AG10803 (cell line): ENCODE measurements around the gene TMEM132D.

Experiments used
- DNase-seq: peaks from one replicate; pipeline ENCODE4 v3.0.0; 2010; ENCODE audit warnings: low read depth
- H3K4me3 ChIP-seq: 2 replicates; pipeline ENCODE4 v1.5.1; 2011; ENCODE audit warnings: mild to moderate bottlenecking, low read length, control low read depth
- TF ChIP-seq, protein P1 (sequence below): conservative IDR thresholded peaks from 2 replicates; pipeline ENCODE4 v1.5.1; 2011; ENCODE audit warnings: mild to moderate bottlenecking, low read length, control low read depth, inconsistent platforms

The TMEM132D gene

DNA sequence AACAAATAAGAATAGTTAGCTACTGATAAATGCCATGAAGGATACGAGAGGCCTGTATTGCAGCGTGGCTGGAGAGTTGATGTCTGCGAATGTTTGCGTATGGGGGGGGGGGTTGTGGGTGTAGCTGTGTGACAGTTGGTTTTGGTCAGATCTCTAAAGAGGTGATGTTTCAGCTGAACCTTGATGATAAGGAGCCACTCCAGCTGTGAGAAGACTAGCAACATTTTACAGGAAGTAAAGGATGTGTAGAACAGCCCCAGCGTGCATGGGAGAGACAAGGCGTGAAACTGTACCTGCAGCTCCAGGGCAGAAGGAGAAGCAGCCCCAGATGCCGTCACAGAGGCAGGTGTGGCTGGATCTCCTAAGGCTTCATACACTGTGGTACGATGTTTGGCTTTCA is 416.9 kb downstream of the TMEM132D start:
- no peak overlapping the region for H3K4me3 ChIP-seq
- TF ChIP-seq, protein P1, sequence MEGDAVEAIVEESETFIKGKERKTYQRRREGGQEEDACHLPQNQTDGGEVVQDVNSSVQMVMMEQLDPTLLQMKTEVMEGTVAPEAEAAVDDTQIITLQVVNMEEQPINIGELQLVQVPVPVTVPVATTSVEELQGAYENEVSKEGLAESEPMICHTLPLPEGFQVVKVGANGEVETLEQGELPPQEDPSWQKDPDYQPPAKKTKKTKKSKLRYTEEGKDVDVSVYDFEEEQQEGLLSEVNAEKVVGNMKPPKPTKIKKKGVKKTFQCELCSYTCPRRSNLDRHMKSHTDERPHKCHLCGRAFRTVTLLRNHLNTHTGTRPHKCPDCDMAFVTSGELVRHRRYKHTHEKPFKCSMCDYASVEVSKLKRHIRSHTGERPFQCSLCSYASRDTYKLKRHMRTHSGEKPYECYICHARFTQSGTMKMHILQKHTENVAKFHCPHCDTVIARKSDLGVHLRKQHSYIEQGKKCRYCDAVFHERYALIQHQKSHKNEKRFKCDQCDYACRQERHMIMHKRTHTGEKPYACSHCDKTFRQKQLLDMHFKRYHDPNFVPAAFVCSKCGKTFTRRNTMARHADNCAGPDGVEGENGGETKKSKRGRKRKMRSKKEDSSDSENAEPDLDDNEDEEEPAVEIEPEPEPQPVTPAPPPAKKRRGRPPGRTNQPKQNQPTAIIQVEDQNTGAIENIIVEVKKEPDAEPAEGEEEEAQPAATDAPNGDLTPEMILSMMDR = no peak
- no peak for DNase-seq

DNA sequence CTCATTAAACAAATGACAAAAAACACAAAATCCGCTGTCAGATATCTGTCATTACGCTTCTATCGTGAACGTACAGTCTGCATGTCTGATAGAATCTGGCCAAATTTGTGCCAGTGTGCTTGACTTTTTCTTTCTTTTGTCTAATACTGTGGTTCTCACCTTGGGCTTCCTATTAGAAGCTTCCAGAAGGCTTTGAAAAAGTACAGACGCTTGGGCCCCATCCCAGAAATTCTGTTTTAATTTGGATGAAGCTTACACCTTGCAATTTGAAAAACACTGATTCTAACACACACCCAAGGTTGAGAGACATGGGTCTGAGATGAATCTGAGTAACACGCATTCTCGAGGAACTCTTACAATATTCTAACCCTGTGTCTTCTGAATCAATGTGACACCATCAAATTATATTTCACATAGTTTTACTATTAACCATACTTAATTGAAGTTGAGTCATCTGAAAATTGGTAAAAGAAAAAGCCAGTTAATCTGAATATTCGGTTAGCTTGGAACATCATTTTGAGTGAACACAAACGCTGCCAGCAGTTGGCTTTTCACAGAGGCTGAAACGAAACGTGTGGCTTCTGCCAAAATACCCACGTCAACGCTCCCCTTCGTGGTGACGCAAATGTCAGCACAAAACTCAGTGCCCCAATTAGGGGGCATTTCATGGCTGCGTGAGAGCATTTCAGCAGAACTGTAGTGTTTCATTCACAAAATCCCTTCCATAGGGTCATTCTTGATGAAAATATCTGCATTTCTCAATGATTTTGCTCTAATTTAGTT is 420.5 kb downstream of the TMEM132D start:
- DNase-seq = no peak
- H3K4me3 ChIP-seq = no peak overlapping the region
- TF ChIP-seq, protein P1 = no peak

DNA sequence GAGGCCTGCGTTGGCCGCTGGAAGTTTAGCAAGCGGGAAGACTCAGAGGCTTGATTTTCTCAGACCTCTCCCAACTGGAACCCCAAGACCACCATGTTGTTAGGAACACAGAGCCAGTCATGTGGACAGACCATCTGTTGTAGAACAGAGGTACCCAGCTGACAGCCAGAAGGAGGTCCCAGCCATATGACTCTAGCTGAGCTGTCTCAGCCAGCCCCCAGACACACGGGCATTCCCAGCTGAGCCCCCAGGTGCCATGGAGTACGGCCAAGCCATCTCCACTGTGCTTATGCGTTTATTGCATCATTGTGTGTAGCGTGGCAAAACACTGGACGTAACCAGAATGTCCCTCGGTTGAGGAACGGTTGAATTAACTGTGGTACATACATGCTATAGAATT is 421.9 kb downstream of the TMEM132D start:
- no peak overlapping the region for H3K4me3 ChIP-seq
- DNase-seq = no peak
- TF ChIP-seq, protein P1 = no peak

DNA sequence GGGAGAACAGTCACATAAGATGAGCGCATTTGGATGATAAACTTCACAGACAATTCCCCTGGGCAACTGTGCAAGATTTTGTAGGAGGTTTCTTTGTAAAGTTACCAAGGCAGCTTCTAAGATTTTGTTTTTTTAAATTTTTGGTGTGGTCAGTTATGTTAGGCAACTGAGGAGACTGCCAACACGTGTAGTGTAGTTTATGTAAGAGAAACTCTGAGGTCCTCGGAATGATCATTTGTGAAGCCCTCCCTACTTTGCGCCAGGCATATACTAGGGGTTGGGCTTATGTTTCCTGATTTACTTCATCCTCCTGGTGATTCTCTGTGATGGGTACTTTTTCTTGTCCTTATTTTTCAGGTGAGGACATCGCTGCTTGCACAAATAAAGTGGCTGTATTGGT is 433.6 kb downstream of the TMEM132D start:
- H3K4me3 ChIP-seq = no peak overlapping the region
- TF ChIP-seq, protein P1 = no peak
- DNase-seq = no peak

DNA sequence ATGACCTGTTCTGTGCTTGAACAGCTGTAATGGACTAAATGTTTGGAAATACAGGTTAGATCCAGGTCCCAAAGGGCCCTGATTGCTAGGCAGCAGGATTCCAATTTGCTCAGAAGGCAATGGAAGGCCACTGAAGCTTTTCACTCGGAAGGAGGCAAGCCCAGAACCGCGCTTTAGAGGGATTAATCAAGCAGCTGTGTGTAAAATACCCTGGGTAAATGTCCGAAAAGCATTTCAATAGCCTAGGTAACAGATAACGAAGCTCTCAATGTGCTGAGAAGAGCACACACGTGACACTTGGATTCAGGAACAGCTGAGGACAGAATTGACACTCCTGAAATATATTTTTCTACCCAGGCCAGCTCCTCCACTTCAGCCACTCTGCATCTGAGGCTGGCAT is 436.1 kb downstream of the TMEM132D start:
- TF ChIP-seq, protein P1 = no peak
- no peak for DNase-seq
- H3K4me3 ChIP-seq = no peak overlapping the region

DNA sequence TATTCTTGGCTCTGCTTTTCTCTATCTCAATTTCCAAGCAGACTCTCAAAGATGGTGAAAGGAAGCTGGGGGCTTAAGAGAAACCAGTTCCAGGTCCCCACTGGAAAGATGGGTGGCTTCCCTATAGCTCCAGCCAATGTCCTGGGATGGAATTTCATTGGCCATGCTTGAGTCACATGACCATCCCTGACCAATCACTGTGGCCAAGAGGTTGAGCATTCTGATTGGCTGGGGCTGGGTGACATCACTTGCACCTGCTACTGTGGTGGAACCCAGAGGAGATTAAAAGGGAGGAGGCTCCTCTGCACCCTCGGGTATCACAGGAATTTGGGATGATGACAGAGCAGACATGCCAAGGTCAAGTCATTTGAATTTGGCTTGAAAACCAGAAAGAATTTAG is 436.5 kb downstream of the TMEM132D start:
- TF ChIP-seq, protein P1 = no peak
- no peak overlapping the region for H3K4me3 ChIP-seq
- no peak for DNase-seq

DNA sequence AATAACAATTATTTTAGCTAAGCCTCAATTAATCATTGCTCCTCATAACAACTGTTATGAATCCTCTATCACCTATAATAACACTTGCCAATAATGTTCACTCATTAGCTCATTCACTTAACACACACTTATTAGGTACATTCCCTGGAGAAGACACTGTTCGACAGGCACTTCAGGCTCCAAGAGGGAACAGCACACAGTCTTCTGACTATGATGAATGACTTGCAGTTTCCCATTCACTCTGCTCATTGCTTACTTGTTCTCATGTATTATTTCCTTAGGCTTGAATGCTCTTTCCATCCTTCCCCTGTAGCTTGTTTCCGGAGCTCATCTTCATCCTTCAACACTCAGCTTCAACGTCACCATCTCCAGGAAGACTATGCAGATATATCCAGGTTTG is 437.3 kb downstream of the TMEM132D start:
- H3K4me3 ChIP-seq = no peak overlapping the region
- no peak for DNase-seq
- TF ChIP-seq, protein P1 = no peak
